Measurements from ENCODE around the gene SLC22A16. TPM values are rescaled to one million over a fixed set of nuclear protein-coding genes. Genes with fewer than 3 reads are reported as not detected.

SLC22A16 gene
- total and polyA plus RNA-seq, 2 of the 13 experiments (the other 11 are each of a cell fraction or from before 2014, with no cell fraction given) = 0.04 TPM; not detected in 1

GRCh38 chr6:110428153-110428552, 48.3 kb downstream of the SLC22A16 start:
- H3K36me3 ChIP-seq (replicated peaks in 1 of 2; ENCODE audit: control insufficient read depth in 1 of 2, insufficient read depth in 2 of 2, low read length in 2 of 2) = no peaks in the 10 kb centered on the region
- BruUV-seq (replicated peaks) = no TSS peak
- H3K4me1 ChIP-seq (ENCODE audit: insufficient read depth, low read length) = peaks cover 31% of the 10 kb centered on the region
- intact Hi-C loops (cut with micrococcal nuclease; ENCODE audit: unreplicated experiment) (no loop called here), in situ Hi-C loops (cut with HindIII; ENCODE audit: extremely low pct_ligation_motif_present, low pct_unique_long_range_greater_than_20kb) (no loop called here)
- H3K9me3 ChIP-seq (ENCODE audit: low read length) = no peaks in the 10 kb centered on the region
- no peak overlapping the region for H3K9ac ChIP-seq (ENCODE audit: insufficient read depth, low read depth, low read length)
- TF ChIP-seq YEATS4 (CRISPR knock-in tag; IDR thresholded peaks at IDR 0.05; ENCODE audit: borderline replicate concordance) = no peak
- H3K4me3 ChIP-seq (replicated peaks in 1 of 3; ENCODE audit: insufficient read depth in 1 of 3, low read depth in 2 of 3, low read length in 3 of 3) = no peak overlapping the region
- DNase-seq (ENCODE audit: low spot score) (no peak), ATAC-seq (no peak), FAIRE-seq (no peak)
- no peaks in the 10 kb centered on the region for H3K79me2 ChIP-seq (ENCODE audit: insufficient read depth, low read length)
- CTCF ChIA-PET (ENCODE audit: low intra/inter-chr PET ratio, low total read pairs) = no interaction called here
- POLR2A ChIA-PET = no interaction called here
- H3K4me2 ChIP-seq (ENCODE audit: low read depth, low read length) = no peak overlapping the region
- peaks cover 1 to 8% of the 10 kb centered on the region in 2 experiments; a peak in 2 of 5 replicates for H3K27me3 ChIP-seq (ENCODE audit: control insufficient read depth in 1 of 2, insufficient read depth in 2 of 2, low read length in 2 of 2)
- no peak overlapping the region for H3K27ac ChIP-seq (ENCODE audit: extremely low read length, insufficient read depth, low read length)
- no peak overlapping the region for H2AFZ ChIP-seq (ENCODE audit: low read length)
- H4K20me1 ChIP-seq (ENCODE audit: insufficient read depth, low read length) = no peaks in the 10 kb centered on the region
- WGBS (ENCODE audit: low lambda C conversion rate) = 84% methylated on average over 2 of the region's 2 CpGs

GRCh38 chr6:110425816-110426215, 50.6 kb downstream of the SLC22A16 start:
- ChIA-PET CTCF (ENCODE audit: low intra/inter-chr PET ratio, low total read pairs) (no interaction called here), POLR2A (no interaction called here)
- H3K36me3 ChIP-seq (replicated peaks in 1 of 2; ENCODE audit: control insufficient read depth in 1 of 2, insufficient read depth in 2 of 2, low read length in 2 of 2) = no peaks in the 10 kb centered on the region
- no peak overlapping the region for H3K9ac ChIP-seq (ENCODE audit: insufficient read depth, low read depth, low read length)
- H4K20me1 ChIP-seq (ENCODE audit: insufficient read depth, low read length) = no peaks in the 10 kb centered on the region
- 26% methylated on average over 5 of the region's 5 CpGs for WGBS (ENCODE audit: low lambda C conversion rate)
- H3K4me1 ChIP-seq (ENCODE audit: insufficient read depth, low read length) = peaks cover 12% of the 10 kb centered on the region; the same call in 1 of the 2 replicates
- in situ Hi-C loops (cut with HindIII; ENCODE audit: extremely low pct_ligation_motif_present, low pct_unique_long_range_greater_than_20kb) = no loop called here
- DNase-seq (ENCODE audit: low spot score) (no peak), ATAC-seq (no peak), FAIRE-seq (no peak)
- no TSS peak for BruUV-seq (replicated peaks)
- TF ChIP-seq MIER2 (CRISPR knock-in tag; IDR thresholded peaks at IDR 0.05) = no peak
- TF ChIP-seq RORA (CRISPR knock-in tag; IDR thresholded peaks at IDR 0.05) = no peak
- TF ChIP-seq ZNF276 (CRISPR knock-in tag; IDR thresholded peaks at IDR 0.05; ENCODE audit: low read depth) = no peak
- H3K27me3 ChIP-seq (ENCODE audit: control insufficient read depth in 1 of 2, insufficient read depth in 2 of 2, low read length in 2 of 2) = peaks cover 1 to 8% of the 10 kb centered on the region in 2 experiments; a peak in 2 of 5 replicates
- H3K9me3 ChIP-seq (ENCODE audit: low read length) = no peaks in the 10 kb centered on the region; the same call in 1 of the 2 replicates
- H3K4me2 ChIP-seq (ENCODE audit: low read depth, low read length) = no peak overlapping the region
- H2AFZ ChIP-seq (ENCODE audit: low read length) = no peak overlapping the region
- no peak overlapping the region for H3K27ac ChIP-seq (ENCODE audit: extremely low read length, insufficient read depth, low read length)
- no peaks in the 10 kb centered on the region for H3K79me2 ChIP-seq (ENCODE audit: insufficient read depth, low read length)
- intact Hi-C loops (cut with micrococcal nuclease; ENCODE audit: unreplicated experiment) = no loop called here
- H3K4me3 ChIP-seq (replicated peaks in 1 of 3; ENCODE audit: insufficient read depth in 1 of 3, low read depth in 2 of 3, low read length in 3 of 3) = no peak overlapping the region

All from HepG2 (cell line).